DLD1 (cell line): Measurements from ENCODE around the gene C5.
"Not testable (repeated sequence)": the region's sequence is repeated elsewhere in the genome, so short reads cannot be mapped to it uniquely, and the experiment has no call there.

Source experiments
- in situ Hi-C: cut with HindIII; loops from 2 replicates; pipeline ENCODE4 v1.10.0; 2017; ENCODE audit warnings: low sequenced_read_pairs

C5 gene

GRCh38 chr9:120983259-120983837 lies 66.7 kb downstream of the C5 start:
- in situ Hi-C loops: no loop called here

GRCh38 chr9:120982836-120983235 lies 67.2 kb downstream of the C5 start:
- in situ Hi-C loops: no loop called here

GRCh38 chr9:120980951-120981350 lies 69.1 kb downstream of the C5 start:
- in situ Hi-C loops: no loop called here

GRCh38 chr9:120979797-120980196 lies 70.3 kb downstream of the C5 start:
- in situ Hi-C loops: no loop called here

GRCh38 chr9:120978987-120979386 lies 71.1 kb downstream of the C5 start:
- in situ Hi-C loops: no loop called here

- in situ Hi-C loops: no loop called here
Observed at GRCh38 chr9:120977321-120977720, 72.8 kb downstream of the C5 start.

GRCh38 chr9:120974921-120975320 lies 75.2 kb downstream of the C5 start:
- in situ Hi-C loops: no loop called here

- in situ Hi-C loops: no loop called here
Observed at GRCh38 chr9:120974181-120974580, 75.9 kb downstream of the C5 start.

GRCh38 chr9:120971938-120972337 lies 78.1 kb downstream of the C5 start:
- in situ Hi-C loops: no loop called here

- in situ Hi-C loops: not testable (repeated sequence)
Observed at GRCh38 chr9:120971471-120971870, 78.6 kb downstream of the C5 start.

GRCh38 chr9:120970244-120970643 lies 79.8 kb downstream of the C5 start:
- in situ Hi-C loops: no loop called here

GRCh38 chr9:120966013-120966369 lies 84.1 kb downstream of the C5 start:
- in situ Hi-C loops: no loop called here

GRCh38 chr9:120965344-120966012 lies 84.6 kb downstream of the C5 start:
- in situ Hi-C loops: no loop called here

- in situ Hi-C loops: no loop called here
Observed at GRCh38 chr9:120961936-120962335, 88.1 kb downstream of the C5 start.

- in situ Hi-C loops: no loop called here
Observed at GRCh38 chr9:120960001-120960400, 90.1 kb downstream of the C5 start.

- in situ Hi-C loops: no loop called here
Observed at GRCh38 chr9:120956862-120957261, 93.2 kb downstream of the C5 start.

- in situ Hi-C loops: no loop called here
Observed at GRCh38 chr9:120951960-120952618, 98.0 kb downstream of the C5 start.

GRCh38 chr9:120950421-120951388 lies 99.4 kb downstream of the C5 start:
- in situ Hi-C loops: no loop called here

- in situ Hi-C loops: no loop called here
Observed at GRCh38 chr9:120949290-120949689, 100.8 kb downstream of the C5 start.

GRCh38 chr9:120948824-120949223 lies 101.3 kb downstream of the C5 start:
- in situ Hi-C loops: no loop called here

- in situ Hi-C loops: no loop called here
Observed at GRCh38 chr9:120947222-120947621, 102.9 kb downstream of the C5 start.
